ENCODE results near the gene MTHFS.
A peak's percentile ranks its signal among the peaks of the same experiment; 100 is the strongest.

Gene MTHFS

GRCh38 chr15:79875213-79875612 lies 21.6 kb downstream of the MTHFS start:
- no peak for DNase-seq (ENCODE audit: low read depth in 2 of 2)

GRCh38 chr15:79874242-79874641 lies 22.6 kb downstream of the MTHFS start:
- DNase-seq (ENCODE audit: low read depth in 2 of 2), result no peak

GRCh38 chr15:79872358-79873017 lies 24.3 kb downstream of the MTHFS start:
- DNase-seq (ENCODE audit: low read depth in 2 of 2), result no peak

- no peak for DNase-seq (ENCODE audit: low read depth in 2 of 2)
These were observed 28.3 kb downstream of the MTHFS start for GRCh38 chr15:79868554-79868953.

GRCh38 chr15:79863886-79864285 lies 32.9 kb downstream of the MTHFS start:
- no peak for DNase-seq (ENCODE audit: low read depth in 2 of 2)

- DNase-seq (ENCODE audit: low read depth in 2 of 2), result no peak
These were observed 34.6 kb downstream of the MTHFS start for GRCh38 chr15:79862191-79862590.

- DNase-seq (ENCODE audit: low read depth in 2 of 2), result no peak
These were observed 36.2 kb downstream of the MTHFS start for GRCh38 chr15:79860661-79861060.

GRCh38 chr15:79858469-79858868 lies 38.3 kb downstream of the MTHFS start:
- DNase-seq (ENCODE audit: low read depth in 2 of 2), result no peak

- peak; percentile 34 to 45 for DNase-seq (ENCODE audit: low read depth in 2 of 2)
These were observed 43.1 kb downstream of the MTHFS start for GRCh38 chr15:79853492-79854328.

GRCh38 chr15:79849789-79850188 lies 47.0 kb downstream of the MTHFS start:
- no peak for DNase-seq (ENCODE audit: low read depth in 2 of 2)

GRCh38 chr15:79846539-79846938 lies 50.3 kb downstream of the MTHFS start:
- no peak for DNase-seq (ENCODE audit: low read depth in 2 of 2)

GRCh38 chr15:79844221-79844620 lies 52.6 kb downstream of the MTHFS start:
- no peak for DNase-seq (ENCODE audit: low read depth in 2 of 2)

- no peak for DNase-seq (ENCODE audit: low read depth in 2 of 2)
These were observed 59.0 kb downstream of the MTHFS start for GRCh38 chr15:79837846-79838245.

GRCh38 chr15:79834495-79834894 lies 62.3 kb downstream of the MTHFS start:
- DNase-seq (ENCODE audit: low read depth in 2 of 2), result no peak

- no peak for DNase-seq (ENCODE audit: low read depth in 2 of 2)
These were observed 64.3 kb downstream of the MTHFS start for GRCh38 chr15:79832367-79833120.

GRCh38 chr15:79831604-79832003 lies 65.2 kb downstream of the MTHFS start:
- DNase-seq (ENCODE audit: low read depth in 2 of 2), result no peak

- no peak for DNase-seq (ENCODE audit: low read depth in 2 of 2)
These were observed 66.9 kb downstream of the MTHFS start for GRCh38 chr15:79829950-79830349.

- DNase-seq (ENCODE audit: low read depth in 2 of 2), result no peak
These were observed 68.4 kb downstream of the MTHFS start for GRCh38 chr15:79828447-79828846.

- DNase-seq (ENCODE audit: low read depth in 2 of 2), result no peak
These were observed 70.0 kb downstream of the MTHFS start for GRCh38 chr15:79826800-79827199.

- DNase-seq (ENCODE audit: low read depth in 2 of 2), result no peak
These were observed 72.6 kb downstream of the MTHFS start for GRCh38 chr15:79824136-79824701.

- DNase-seq (ENCODE audit: low read depth in 2 of 2), result no peak
These were observed 76.0 kb downstream of the MTHFS start for GRCh38 chr15:79820820-79821219.

GRCh38 chr15:79820176-79820575 lies 76.6 kb downstream of the MTHFS start:
- no peak for DNase-seq (ENCODE audit: low read depth in 2 of 2)
